Coronary artery (tissue), 2 donors: Measurements from ENCODE around the gene DNAJC10.

ENCODE experiments used
- DNase-seq: peaks from one replicate; pipeline ENCODE4 v3.0.0-alpha.2; 2017; ENCODE audit warnings: low spot score
- H3K27ac ChIP-seq, 2 donors: fragments of 200-600 bp; sonication (generic); one replicate each; pipeline ENCODE4 v1.5.1; 2016 to 2019
- H3K4me3 ChIP-seq: fragments of 200-600 bp; sonication (generic); 2 replicates; pipeline ENCODE4 v1.5.1; 2016; ENCODE audit warnings: mild to moderate bottlenecking, moderate library complexity
- CTCF ChIP-seq: fragments of 200-600 bp; sonication (generic); IDR thresholded peaks from one replicate; pipeline ENCODE4 v1.5.1; 2019; ENCODE audit warnings: antibody characterized with exemption

DNAJC10 gene

DNA sequence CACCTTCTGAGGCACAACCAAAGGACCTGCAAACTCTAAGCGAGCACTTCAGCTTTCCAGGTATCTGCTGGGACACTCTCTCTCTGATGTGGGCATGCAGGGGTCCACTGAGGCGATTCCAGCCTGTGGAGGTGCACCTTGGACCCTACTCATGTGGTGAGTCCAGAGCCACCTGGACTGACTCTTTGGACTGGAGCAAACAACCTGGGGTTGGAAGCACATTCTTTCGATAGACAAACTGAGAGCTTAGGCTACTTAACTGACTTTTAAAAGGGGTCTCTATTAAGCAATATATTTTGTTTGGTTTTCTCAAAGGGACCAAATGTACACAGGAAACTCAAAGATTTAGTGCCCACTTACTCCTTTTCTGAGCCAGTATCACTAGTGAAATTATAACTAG, 98.7 kb downstream of the DNAJC10 start:
- DNase-seq: no peak
- no peak for TF ChIP-seq CTCF
- H3K4me3 ChIP-seq: no peak overlapping the region

GRCh38 chr2:182816866-182817265, 100.8 kb downstream of the DNAJC10 start:
- no peak for TF ChIP-seq CTCF
- no peak overlapping the region for H3K4me3 ChIP-seq
- H3K27ac ChIP-seq: no peak overlapping the region
- DNase-seq: no peak

More for the DNA sequence above, 98.7 kb downstream of the DNAJC10 start:
- no peak overlapping the region for H3K27ac ChIP-seq

GRCh38 chr2:182817558-182817957, 101.5 kb downstream of the DNAJC10 start:
- H3K27ac ChIP-seq: no peak overlapping the region
- TF ChIP-seq CTCF: no peak
- DNase-seq: no peak
- H3K4me3 ChIP-seq: no peak overlapping the region

- Histone ChIP-seq H3K27ac (no peak overlapping the region), H3K4me3 (no peak overlapping the region)
- TF ChIP-seq CTCF: no peak
- no peak for DNase-seq
Measured at GRCh38 chr2:182818501-182818900, 102.4 kb downstream of the DNAJC10 start.

- no peak for TF ChIP-seq CTCF
- H3K27ac ChIP-seq: no peak overlapping the region
- DNase-seq: no peak
- no peak overlapping the region for H3K4me3 ChIP-seq
Measured at GRCh38 chr2:182818925-182819324, 102.9 kb downstream of the DNAJC10 start.

- TF ChIP-seq CTCF: no peak
- Histone ChIP-seq H3K4me3 (no peak overlapping the region), H3K27ac (no peak overlapping the region)
- DNase-seq: no peak
Measured at GRCh38 chr2:182819412-182819811, 103.4 kb downstream of the DNAJC10 start.

- no peak overlapping the region for H3K27ac ChIP-seq
- DNase-seq: no peak
- H3K4me3 ChIP-seq: no peak overlapping the region
- TF ChIP-seq CTCF: no peak
Measured at GRCh38 chr2:182821182-182821581, 105.1 kb downstream of the DNAJC10 start.
